PC-3 (cell line): ENCODE results near the gene NIPAL4. TPM values are rescaled to one million over a fixed set of nuclear protein-coding genes. Genes with fewer than 3 reads are reported as not detected.

ENCODE experiments used
- ATAC-seq: fragments of 200-7000 bp; cut with Tn5 transposase; 2 replicates; pipeline ENCODE4 v1.9.1; 2020; ENCODE audit warnings: mild to moderate bottlenecking, moderate library complexity
- BruUV-seq: library from RNA; stranded (reverse); fragments of 400-500 nt; replicated peaks from 2 replicates; lab custom pipeline; 2021; lab: Mats Ljungman, UMichigan
- CTCF ChIA-PET: fragments of 300-600 bp; sonication (Branson Sonifier 250); formaldehyde crosslinking; loops from one replicate; lab custom pipeline; 2022; ENCODE audit warnings: antibody characterized with exemption; lab: Charles Lee
- POLR2A ChIA-PET: fragments of 300-600 bp; sonication (Branson Sonifier 250); formaldehyde crosslinking; loops from one replicate; lab custom pipeline; 2022; ENCODE audit warnings: antibody characterized with exemption; ENCODE audit not compliant: unreplicated experiment; lab: Charles Lee
- DNase-seq: peaks from one replicate; pipeline ENCODE4 v3.0.0-alpha.2; 2015
- H2AFZ ChIP-seq: fragments of 300-600 bp; sonication (generic); 2 replicates; pipeline ENCODE4 v1.6.0; 2016; ENCODE audit warnings: antibody characterized with exemption, low read length
- H3F3A ChIP-seq: fragments of 300-600 bp; sonication (generic); one replicate; pipeline ENCODE4 v1.6.0; 2017; ENCODE audit warnings: antibody characterized with exemption, low read length, control low read depth, mild to moderate bottlenecking; ENCODE audit not compliant: unreplicated experiment
- H3K27ac ChIP-seq: fragments of 300-600 bp; sonication (generic); 2 replicates; pipeline ENCODE4 v1.5.1; 2016; ENCODE audit warnings: mild to moderate bottlenecking, low read length
- H3K27me3 ChIP-seq: fragments of 300-600 bp; sonication (generic); 2 replicates; pipeline ENCODE4 v1.6.1; 2016; ENCODE audit warnings: low read length, mixed read lengths
- H3K36me3 ChIP-seq: fragments of 300-600 bp; sonication (generic); 2 replicates; pipeline ENCODE4 v1.6.1; 2016; ENCODE audit warnings: low read depth, mixed run types, low read length, mixed read lengths
- H3K4me1 ChIP-seq: fragments of 300-600 bp; sonication (generic); 2 replicates; pipeline ENCODE4 v1.5.1; 2016; ENCODE audit warnings: low read length; ENCODE audit not compliant: insufficient read depth
- H3K4me2 ChIP-seq: fragments of 300-600 bp; sonication (generic); 2 replicates; pipeline ENCODE4 v1.6.0; 2016; ENCODE audit warnings: low read length
- H3K4me3 ChIP-seq: fragments of 300-600 bp; sonication (generic); 2 replicates; pipeline ENCODE4 v1.5.1; 2016; ENCODE audit warnings: mild to moderate bottlenecking, low read length, mixed read lengths
- H3K79me2 ChIP-seq: fragments of 300-600 bp; sonication (generic); 2 replicates; pipeline ENCODE4 v1.6.1; 2017; ENCODE audit warnings: low read length, mixed read lengths
- H3K9ac ChIP-seq: fragments of 300-600 bp; sonication (generic); 2 replicates; pipeline ENCODE4 v1.6.0; 2016; ENCODE audit warnings: mild to moderate bottlenecking, low read length
- H3K9me2 ChIP-seq: fragments of 300-600 bp; sonication (generic); replicated peaks from 2 replicates; pipeline ENCODE4 v1.6.1; 2016; ENCODE audit warnings: mixed run types, low read length, mixed read lengths
- H3K9me3 ChIP-seq: fragments of 300-600 bp; sonication (generic); 2 replicates; pipeline ENCODE4 v1.6.1; 2016; ENCODE audit warnings: low read length, mixed read lengths
- H4K20me1 ChIP-seq: fragments of 300-600 bp; sonication (generic); 2 replicates; pipeline ENCODE4 v1.6.1; 2016; ENCODE audit warnings: low read length, mixed read lengths
- CTCF ChIP-seq: fragments of 300-600 bp; sonication (generic); conservative IDR thresholded peaks from 2 replicates; pipeline ENCODE4 v1.5.1; 2017; ENCODE audit warnings: antibody characterized with exemption, low read depth, mild to moderate bottlenecking, low read length
- EZH2 ChIP-seq: fragments of 300-600 bp; sonication (generic); IDR thresholded peaks from one replicate; pipeline ENCODE4 v1.6.1; 2017; ENCODE audit warnings: antibody characterized with exemption, mild to moderate bottlenecking, low read length; ENCODE audit not compliant: unreplicated experiment
- EZH2phosphoT487 ChIP-seq: fragments of 300-600 bp; sonication (generic); IDR thresholded peaks from 2 replicates; pipeline ENCODE4 v1.6.1; 2018; ENCODE audit warnings: mild to moderate bottlenecking, antibody characterized with exemption, low read length, borderline replicate concordance
- intact Hi-C: fragments of 100-400 bp; cut with micrococcal nuclease; formaldehyde crosslinking; loops from 2 replicates; pipeline ENCODE4 v1.9.0; 2023
- total RNA-seq: library from RNA; depleted of rRNA; stranded (reverse); fragments of >200 nt; gene quantifications from 2 replicates; pipeline ENCODE4 v1.2.3, GENCODE V29; 2014

Gene NIPAL4
- total RNA-seq, 1 experiment from 2014 or later = 1.8 TPM

GRCh38 chr5:157516626-157517325 is 56.8 kb downstream of the NIPAL4 start:
- peak overlapping the region; percentile 73 for H3K27ac ChIP-seq
- ChIA-PET CTCF (interaction anchor here (0.5 to 0.6 kb wide), 2 partner anchors 8 to 497 kb away, joined by 4 read pairs; no protein-coding TSS in a partner anchor), POLR2A (interaction anchor here (0.6 to 0.7 kb wide), 3 partner anchors 15 to 87 kb away, joined by 3 to 13 read pairs (median 9); no protein-coding TSS in a partner anchor)
- intact Hi-C loops = no loop called here
- TF ChIP-seq EZH2 (no peak), CTCF (no peak), EZH2phosphoT487 (no peak)
- no peak overlapping the region for H2AFZ ChIP-seq
- H3K4me1 ChIP-seq = peaks cover 46% of the 10 kb centered on the region
- peaks cover 18% of the 10 kb centered on the region for H3F3A ChIP-seq
- peaks cover 12% of the 10 kb centered on the region; the same call in 1 of the 2 replicates for H3K79me2 ChIP-seq
- peak overlapping the region; percentile 20 for H3K4me2 ChIP-seq
- H3K36me3 ChIP-seq = peaks cover 73% of the 10 kb centered on the region
- H3K27me3 ChIP-seq = no peaks in the 10 kb centered on the region
- DNase-seq = peak; percentile 69
- H3K9me3 ChIP-seq = no peaks in the 10 kb centered on the region
- no peaks in the 10 kb centered on the region for H4K20me1 ChIP-seq
- peak overlapping the region; percentile 30 for H3K9ac ChIP-seq
- peak; percentile 65 for ATAC-seq
- no peak overlapping the region for H3K4me3 ChIP-seq
- no peaks in the 10 kb centered on the region for H3K9me2 ChIP-seq
- no TSS peak for BruUV-seq

- intact Hi-C loops = no loop called here
- POLR2A ChIA-PET = no interaction called here
- Histone ChIP-seq H3K9ac (no peak overlapping the region), H3K79me2 (peaks cover 20% of the 10 kb centered on the region; the same call in 1 of the 2 replicates), H3K36me3 (peaks cover 72% of the 10 kb centered on the region), H3K9me2 (no peaks in the 10 kb centered on the region), H3F3A (no peaks in the 10 kb centered on the region), H3K27me3 (no peaks in the 10 kb centered on the region), H4K20me1 (no peaks in the 10 kb centered on the region), H3K27ac (no peak overlapping the region), H3K4me3 (no peak overlapping the region), H3K9me3 (no peaks in the 10 kb centered on the region), H3K4me1 (peaks cover 24% of the 10 kb centered on the region), H2AFZ (no peak overlapping the region), H3K4me2 (no peak overlapping the region)
- CTCF ChIA-PET = no interaction called here
- TF ChIP-seq EZH2phosphoT487 = no peak
- TF ChIP-seq CTCF = no peak
- no peak for TF ChIP-seq EZH2
- ATAC-seq = no peak
- no peak for DNase-seq
- no TSS peak for BruUV-seq
These were observed 59.0 kb downstream of the NIPAL4 start for GRCh38 chr5:157518963-157519362.
